Measurements from ENCODE around the gene POT1.

GRCh38 chr7:124792002-124792401 lies 137.6 kb downstream of the POT1 start:
- no peak for TF ChIP-seq POLR2A (IDR thresholded peaks at IDR 0.05)
- TF ChIP-seq, protein P1, sequence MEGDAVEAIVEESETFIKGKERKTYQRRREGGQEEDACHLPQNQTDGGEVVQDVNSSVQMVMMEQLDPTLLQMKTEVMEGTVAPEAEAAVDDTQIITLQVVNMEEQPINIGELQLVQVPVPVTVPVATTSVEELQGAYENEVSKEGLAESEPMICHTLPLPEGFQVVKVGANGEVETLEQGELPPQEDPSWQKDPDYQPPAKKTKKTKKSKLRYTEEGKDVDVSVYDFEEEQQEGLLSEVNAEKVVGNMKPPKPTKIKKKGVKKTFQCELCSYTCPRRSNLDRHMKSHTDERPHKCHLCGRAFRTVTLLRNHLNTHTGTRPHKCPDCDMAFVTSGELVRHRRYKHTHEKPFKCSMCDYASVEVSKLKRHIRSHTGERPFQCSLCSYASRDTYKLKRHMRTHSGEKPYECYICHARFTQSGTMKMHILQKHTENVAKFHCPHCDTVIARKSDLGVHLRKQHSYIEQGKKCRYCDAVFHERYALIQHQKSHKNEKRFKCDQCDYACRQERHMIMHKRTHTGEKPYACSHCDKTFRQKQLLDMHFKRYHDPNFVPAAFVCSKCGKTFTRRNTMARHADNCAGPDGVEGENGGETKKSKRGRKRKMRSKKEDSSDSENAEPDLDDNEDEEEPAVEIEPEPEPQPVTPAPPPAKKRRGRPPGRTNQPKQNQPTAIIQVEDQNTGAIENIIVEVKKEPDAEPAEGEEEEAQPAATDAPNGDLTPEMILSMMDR (IDR thresholded peaks at IDR 0.05) = no peak
